Loucy (cell line): ENCODE results near the gene CLIC6.

ENCODE experiments used
- EZH2phosphoT487 ChIP-seq: fragments of 200-600 bp; IDR thresholded peaks from 2 replicates; pipeline ENCODE4 v1.6.1; 2018; ENCODE audit warnings: antibody characterized with exemption, mild to moderate bottlenecking, moderate library complexity, borderline replicate concordance
- TF ChIP-seq, protein P1 (sequence below): fragments of 200-600 bp; sonication (generic); conservative IDR thresholded peaks from 2 replicates; pipeline ENCODE4 v1.5.1; 2014; ENCODE audit warnings: mild to moderate bottlenecking, antibody characterized with exemption, low read length

GRCh38 chr21:34707876-34708325 lies 39.1 kb downstream of the CLIC6 start:
- TF ChIP-seq, protein P1, sequence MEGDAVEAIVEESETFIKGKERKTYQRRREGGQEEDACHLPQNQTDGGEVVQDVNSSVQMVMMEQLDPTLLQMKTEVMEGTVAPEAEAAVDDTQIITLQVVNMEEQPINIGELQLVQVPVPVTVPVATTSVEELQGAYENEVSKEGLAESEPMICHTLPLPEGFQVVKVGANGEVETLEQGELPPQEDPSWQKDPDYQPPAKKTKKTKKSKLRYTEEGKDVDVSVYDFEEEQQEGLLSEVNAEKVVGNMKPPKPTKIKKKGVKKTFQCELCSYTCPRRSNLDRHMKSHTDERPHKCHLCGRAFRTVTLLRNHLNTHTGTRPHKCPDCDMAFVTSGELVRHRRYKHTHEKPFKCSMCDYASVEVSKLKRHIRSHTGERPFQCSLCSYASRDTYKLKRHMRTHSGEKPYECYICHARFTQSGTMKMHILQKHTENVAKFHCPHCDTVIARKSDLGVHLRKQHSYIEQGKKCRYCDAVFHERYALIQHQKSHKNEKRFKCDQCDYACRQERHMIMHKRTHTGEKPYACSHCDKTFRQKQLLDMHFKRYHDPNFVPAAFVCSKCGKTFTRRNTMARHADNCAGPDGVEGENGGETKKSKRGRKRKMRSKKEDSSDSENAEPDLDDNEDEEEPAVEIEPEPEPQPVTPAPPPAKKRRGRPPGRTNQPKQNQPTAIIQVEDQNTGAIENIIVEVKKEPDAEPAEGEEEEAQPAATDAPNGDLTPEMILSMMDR = no peak
- no peak for TF ChIP-seq EZH2phosphoT487
